Panc1 (cell line): ENCODE results near the gene ZNF91. TPM values are rescaled to one million over a fixed set of nuclear protein-coding genes. Genes with fewer than 3 reads are reported as not detected.

Source experiments
- ATAC-seq: fragments of 200-7000 bp; cut with Tn5 transposase; 2 replicates; pipeline ENCODE4 v1.9.1; 2020; ENCODE audit warnings: mild to moderate bottlenecking, moderate library complexity
- BruUV-seq: library from RNA; stranded (reverse); fragments of 400-500 nt; replicated peaks from 2 replicates; lab custom pipeline; 2021; lab: Mats Ljungman, UMichigan
- CTCF ChIA-PET: fragments of 300-600 bp; sonication (Branson Sonifier 250); formaldehyde crosslinking; loops from one replicate; lab custom pipeline; 2022; ENCODE audit warnings: antibody characterized with exemption; lab: Charles Lee
- POLR2A ChIA-PET: fragments of 300-600 bp; sonication (Branson Sonifier 250); formaldehyde crosslinking; loops from one replicate; lab custom pipeline; 2022; ENCODE audit warnings: antibody characterized with exemption; lab: Charles Lee
- DNase-seq: peaks from one replicate; pipeline ENCODE4 v3.0.0-alpha.2; 2010; ENCODE audit warnings: low read depth, low spot score
- H3K27ac ChIP-seq: 2 replicates; pipeline ENCODE4 v1.5.1; 2011; ENCODE audit warnings: mild to moderate bottlenecking, low read length, inconsistent platforms
- H3K27me3 ChIP-seq: fragments of 200-500 bp; sonication (Bioruptor generic); 2 replicates; pipeline ENCODE4 v1.6.0; 2014; ENCODE audit warnings: low read length, inconsistent platforms; ENCODE audit not compliant: control insufficient read depth, insufficient read depth
- H3K36me3 ChIP-seq: fragments of 200-500 bp; sonication (Bioruptor generic); 2 replicates; pipeline ENCODE4 v1.5.1; 2014; ENCODE audit warnings: inconsistent platforms, mild to moderate bottlenecking, low read length, moderate library complexity; ENCODE audit not compliant: control insufficient read depth, insufficient read depth
- H3K4me1 ChIP-seq: 2 replicates; pipeline ENCODE4 v1.5.1; 2011; ENCODE audit warnings: inconsistent platforms, mild to moderate bottlenecking, low read length, moderate library complexity; ENCODE audit not compliant: control insufficient read depth, insufficient read depth
- H3K4me3 ChIP-seq, 2 experiments: 2 replicates each; pipeline ENCODE4 v1.5.1; 2011 to 2012; ENCODE audit warnings: low read depth in 2 of 2, low read length in 2 of 2, mild to moderate bottlenecking in 2 of 2, inconsistent platforms in 1 of 2, moderate library complexity in 1 of 2
- H3K9me3 ChIP-seq: fragments of 200-500 bp; sonication (Bioruptor generic); 2 replicates; pipeline ENCODE4 v1.5.1; 2014; ENCODE audit warnings: low read depth, mild to moderate bottlenecking, inconsistent platforms, low read length, moderate library complexity; ENCODE audit not compliant: control insufficient read depth, insufficient read depth
- POLR2AphosphoS5 ChIP-seq: IDR thresholded peaks from 2 replicates; pipeline ENCODE4 v1.6.1; 2012; ENCODE audit warnings: mild to moderate bottlenecking, low read depth, low read length, moderate library complexity
- SIN3A ChIP-seq: IDR thresholded peaks from 2 replicates; pipeline ENCODE4 v1.6.1; 2012; ENCODE audit warnings: low read depth, mild to moderate bottlenecking, low read length, moderate library complexity, borderline replicate concordance; ENCODE audit not compliant: insufficient read depth
- TCF7L2 ChIP-seq: IDR thresholded peaks from 2 replicates; pipeline ENCODE4 v1.6.1; 2011; ENCODE audit warnings: mild to moderate bottlenecking, low read depth, low read length, inconsistent platforms
- in situ Hi-C: cut with HindIII; loops from 2 replicates; pipeline ENCODE4 v1.10.0; 2016; ENCODE audit warnings: low sequenced_read_pairs, low pct_unique_long_range_greater_than_20kb
- intact Hi-C: fragments of 100-400 bp; cut with micrococcal nuclease; formaldehyde crosslinking; loops from one replicate; pipeline ENCODE4 v1.10.0; 2022; ENCODE audit not compliant: unreplicated experiment
- total RNA-seq: library from RNA; stranded (reverse); gene quantifications from one replicate; pipeline ENCODE4 v1.2.1, GENCODE V29; 2021; ENCODE audit not compliant: unreplicated experiment
- TF ChIP-seq, protein P1 (sequence below): fragments of 450-650 bp; IDR thresholded peaks from 2 replicates; pipeline ENCODE4 v1.5.1; 2017; ENCODE audit warnings: mild to moderate bottlenecking
- TF ChIP-seq, protein P2 (sequence below), 2 experiments: IDR thresholded peaks; 2 replicates each; pipeline ENCODE4 v1.6.1; 2011 to 2012; ENCODE audit warnings: low read depth in 2 of 2, control low read depth in 1 of 2, low read length in 1 of 2, mild to moderate bottlenecking in 1 of 2, moderate library complexity in 1 of 2; ENCODE audit not compliant: insufficient read depth in 1 of 2

The ZNF91 gene
- total RNA-seq, 1 experiment from 2014 or later = 20.6 TPM

DNA sequence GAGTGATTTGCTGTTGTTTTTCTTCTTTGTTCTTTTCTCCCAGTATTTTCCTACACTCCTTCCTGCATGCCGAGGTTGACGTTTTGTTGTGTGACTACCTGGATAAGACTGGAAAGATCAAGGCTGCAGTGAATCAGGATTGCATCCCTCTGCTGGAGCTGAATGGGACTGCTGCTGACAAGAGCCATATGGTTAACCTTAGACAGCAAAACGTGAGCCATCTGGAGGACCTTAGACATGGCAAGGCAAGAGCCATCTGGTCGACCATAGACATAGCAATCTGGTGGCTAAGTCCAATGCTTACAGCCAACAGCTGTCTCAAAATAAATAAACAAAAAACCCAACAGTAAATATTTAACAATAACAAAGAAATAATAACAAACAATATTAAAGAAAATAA is 42.6 kb upstream of the ZNF91 start:
- CTCF ChIA-PET = no interaction called here
- TF ChIP-seq, protein P1, sequence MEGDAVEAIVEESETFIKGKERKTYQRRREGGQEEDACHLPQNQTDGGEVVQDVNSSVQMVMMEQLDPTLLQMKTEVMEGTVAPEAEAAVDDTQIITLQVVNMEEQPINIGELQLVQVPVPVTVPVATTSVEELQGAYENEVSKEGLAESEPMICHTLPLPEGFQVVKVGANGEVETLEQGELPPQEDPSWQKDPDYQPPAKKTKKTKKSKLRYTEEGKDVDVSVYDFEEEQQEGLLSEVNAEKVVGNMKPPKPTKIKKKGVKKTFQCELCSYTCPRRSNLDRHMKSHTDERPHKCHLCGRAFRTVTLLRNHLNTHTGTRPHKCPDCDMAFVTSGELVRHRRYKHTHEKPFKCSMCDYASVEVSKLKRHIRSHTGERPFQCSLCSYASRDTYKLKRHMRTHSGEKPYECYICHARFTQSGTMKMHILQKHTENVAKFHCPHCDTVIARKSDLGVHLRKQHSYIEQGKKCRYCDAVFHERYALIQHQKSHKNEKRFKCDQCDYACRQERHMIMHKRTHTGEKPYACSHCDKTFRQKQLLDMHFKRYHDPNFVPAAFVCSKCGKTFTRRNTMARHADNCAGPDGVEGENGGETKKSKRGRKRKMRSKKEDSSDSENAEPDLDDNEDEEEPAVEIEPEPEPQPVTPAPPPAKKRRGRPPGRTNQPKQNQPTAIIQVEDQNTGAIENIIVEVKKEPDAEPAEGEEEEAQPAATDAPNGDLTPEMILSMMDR = peak; percentile 8; the same call in 1 of the 2 replicates
- no peak for TF ChIP-seq POLR2AphosphoS5
- no peak overlapping the region for H3K4me3 ChIP-seq
- no peaks in the 10 kb centered on the region for H3K9me3 ChIP-seq
- no peaks in the 10 kb centered on the region for H3K36me3 ChIP-seq
- POLR2A ChIA-PET = no interaction called here
- no peaks in the 10 kb centered on the region for H3K27me3 ChIP-seq
- no TSS peak for BruUV-seq
- DNase-seq (no peak), ATAC-seq (no peak)
- in situ Hi-C loops (no loop called here), intact Hi-C loops (no loop called here)
- H3K27ac ChIP-seq = no peak overlapping the region
- no peaks in the 10 kb centered on the region for H3K4me1 ChIP-seq

DNA sequence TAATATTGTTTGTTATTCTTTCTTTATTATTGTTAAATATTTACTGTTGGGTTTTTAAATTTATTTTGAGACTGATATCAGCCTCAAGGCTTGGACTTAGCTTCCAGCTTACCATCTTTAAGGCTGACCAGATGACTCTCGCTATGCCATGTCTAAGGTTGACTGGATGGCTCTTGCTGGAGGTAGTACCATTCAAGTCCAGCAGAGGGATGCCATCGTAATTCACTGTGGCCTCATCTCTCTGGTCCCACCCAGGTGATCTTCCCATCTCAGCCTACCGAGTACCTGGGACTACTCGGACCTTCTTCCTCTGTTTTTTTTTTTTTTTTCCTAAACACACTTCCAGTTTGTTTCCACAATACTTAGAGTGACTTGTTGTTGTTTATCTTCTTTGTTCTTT is 41.7 kb upstream of the ZNF91 start:
- ChIA-PET CTCF (no interaction called here), POLR2A (no interaction called here)
- H3K27me3 ChIP-seq = no peaks in the 10 kb centered on the region
- H3K4me1 ChIP-seq = no peaks in the 10 kb centered on the region
- DNase-seq (no peak), ATAC-seq (no peak)
- intact Hi-C loops (no loop called here), in situ Hi-C loops (no loop called here)
- BruUV-seq = no TSS peak
- H3K9me3 ChIP-seq = no peaks in the 10 kb centered on the region
- H3K4me3 ChIP-seq = no peak overlapping the region
- TF ChIP-seq, protein P2, sequence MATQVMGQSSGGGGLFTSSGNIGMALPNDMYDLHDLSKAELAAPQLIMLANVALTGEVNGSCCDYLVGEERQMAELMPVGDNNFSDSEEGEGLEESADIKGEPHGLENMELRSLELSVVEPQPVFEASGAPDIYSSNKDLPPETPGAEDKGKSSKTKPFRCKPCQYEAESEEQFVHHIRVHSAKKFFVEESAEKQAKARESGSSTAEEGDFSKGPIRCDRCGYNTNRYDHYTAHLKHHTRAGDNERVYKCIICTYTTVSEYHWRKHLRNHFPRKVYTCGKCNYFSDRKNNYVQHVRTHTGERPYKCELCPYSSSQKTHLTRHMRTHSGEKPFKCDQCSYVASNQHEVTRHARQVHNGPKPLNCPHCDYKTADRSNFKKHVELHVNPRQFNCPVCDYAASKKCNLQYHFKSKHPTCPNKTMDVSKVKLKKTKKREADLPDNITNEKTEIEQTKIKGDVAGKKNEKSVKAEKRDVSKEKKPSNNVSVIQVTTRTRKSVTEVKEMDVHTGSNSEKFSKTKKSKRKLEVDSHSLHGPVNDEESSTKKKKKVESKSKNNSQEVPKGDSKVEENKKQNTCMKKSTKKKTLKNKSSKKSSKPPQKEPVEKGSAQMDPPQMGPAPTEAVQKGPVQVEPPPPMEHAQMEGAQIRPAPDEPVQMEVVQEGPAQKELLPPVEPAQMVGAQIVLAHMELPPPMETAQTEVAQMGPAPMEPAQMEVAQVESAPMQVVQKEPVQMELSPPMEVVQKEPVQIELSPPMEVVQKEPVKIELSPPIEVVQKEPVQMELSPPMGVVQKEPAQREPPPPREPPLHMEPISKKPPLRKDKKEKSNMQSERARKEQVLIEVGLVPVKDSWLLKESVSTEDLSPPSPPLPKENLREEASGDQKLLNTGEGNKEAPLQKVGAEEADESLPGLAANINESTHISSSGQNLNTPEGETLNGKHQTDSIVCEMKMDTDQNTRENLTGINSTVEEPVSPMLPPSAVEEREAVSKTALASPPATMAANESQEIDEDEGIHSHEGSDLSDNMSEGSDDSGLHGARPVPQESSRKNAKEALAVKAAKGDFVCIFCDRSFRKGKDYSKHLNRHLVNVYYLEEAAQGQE (IDR thresholded peaks at IDR 0.05; ENCODE audit: insufficient read depth in 1 of 2, low read depth in 2 of 2, low read length in 1 of 2) = no peak
- TF ChIP-seq SIN3A = no peak
- TF ChIP-seq, protein P1 = no peak
- no peak for TF ChIP-seq POLR2AphosphoS5
- no peak for TF ChIP-seq TCF7L2
- H3K36me3 ChIP-seq = no peaks in the 10 kb centered on the region
- no peak overlapping the region for H3K27ac ChIP-seq
